Measurements from ENCODE around the gene NID1.
A peak's percentile ranks its signal among the peaks of the same experiment; 100 is the strongest.

NID1 gene

GRCh38 chr1:236060286-236060685 lies 4.6 kb downstream of the NID1 start:
- no peak overlapping the region for H3K4me3 Mint-ChIP-seq
- no peak overlapping the region for H3K27ac Mint-ChIP-seq
- H3K4me1 Mint-ChIP-seq, result peaks cover 36% of the 10 kb centered on the region
- peaks cover 24% of the 10 kb centered on the region for H3K36me3 Mint-ChIP-seq (ENCODE audit: low read depth)
- TF ChIP-seq CTCF (IDR thresholded peaks at IDR 0.05; ENCODE audit: unreplicated experiment in 3 of 3), result no peak
- H3K9me3 Mint-ChIP-seq, result no peaks in the 10 kb centered on the region
- H3K27me3 Mint-ChIP-seq (ENCODE audit: low read depth), result no peaks in the 10 kb centered on the region

- Mint-ChIP-seq H3K36me3 (ENCODE audit: low read depth) (peaks cover 25% of the 10 kb centered on the region), H3K27me3 (ENCODE audit: low read depth) (no peaks in the 10 kb centered on the region), H3K4me1 (peaks cover 36% of the 10 kb centered on the region), H3K27ac (peak overlapping the region; percentile 59 to 83 (median 70)), H3K9me3 (no peaks in the 10 kb centered on the region), H3K4me3 (peak overlapping the region in 1 of 3 experiments; percentile 27)
- no peak for TF ChIP-seq CTCF (IDR thresholded peaks at IDR 0.05; ENCODE audit: unreplicated experiment in 3 of 3)
These were observed 5.9 kb downstream of the NID1 start for GRCh38 chr1:236059011-236059410.

- Mint-ChIP-seq H3K27ac (peak overlapping the region; percentile 13 to 83 (median 70)), H3K4me1 (peaks cover 34% of the 10 kb centered on the region), H3K36me3 (ENCODE audit: low read depth) (peaks cover 30% of the 10 kb centered on the region), H3K9me3 (no peaks in the 10 kb centered on the region), H3K4me3 (peak overlapping the region; percentile 0 to 38 (median 27)), H3K27me3 (ENCODE audit: low read depth) (no peaks in the 10 kb centered on the region)
- TF ChIP-seq CTCF (IDR thresholded peaks at IDR 0.05; ENCODE audit: unreplicated experiment in 3 of 3), result no peak
These were observed 6.6 kb downstream of the NID1 start for GRCh38 chr1:236058141-236058934.

- H3K27me3 Mint-ChIP-seq (ENCODE audit: low read depth), result no peaks in the 10 kb centered on the region
- H3K36me3 Mint-ChIP-seq (ENCODE audit: low read depth), result peaks cover 30% of the 10 kb centered on the region
- no peak for TF ChIP-seq CTCF (IDR thresholded peaks at IDR 0.05; ENCODE audit: unreplicated experiment in 3 of 3)
- H3K4me3 Mint-ChIP-seq, result peak overlapping the region in 1 of 3 experiments; percentile 37
- H3K27ac Mint-ChIP-seq, result peak overlapping the region in 2 of 3 experiments; percentile 70 to 83
- H3K9me3 Mint-ChIP-seq, result no peaks in the 10 kb centered on the region
- H3K4me1 Mint-ChIP-seq, result peaks cover 38% of the 10 kb centered on the region
These were observed 7.3 kb downstream of the NID1 start for GRCh38 chr1:236057546-236057945.

- Mint-ChIP-seq H3K4me1 (peaks cover 28% of the 10 kb centered on the region), H3K36me3 (ENCODE audit: low read depth) (peaks cover 23% of the 10 kb centered on the region), H3K9me3 (no peaks in the 10 kb centered on the region), H3K4me3 (peak overlapping the region in 1 of 3 experiments; percentile 21), H3K27ac (peak overlapping the region; percentile 80 to 92 (median 92)), H3K27me3 (ENCODE audit: low read depth) (no peaks in the 10 kb centered on the region)
- TF ChIP-seq CTCF (IDR thresholded peaks at IDR 0.05; ENCODE audit: unreplicated experiment in 3 of 3), result no peak
These were observed 12.5 kb downstream of the NID1 start for GRCh38 chr1:236052232-236052993.

All from nephron (organoid).